Hematopoietic multipotent progenitor cell treated with erythropoietin and hydrocortisone succinate and interleukin-3 and kit ligand, for 6 days (in vitro differentiated cells): Measurements from ENCODE around the gene OR10A3.

ENCODE experiments used
- DNase-seq: peaks from one replicate; pipeline ENCODE4 v3.0.0-alpha.2; 2015

OR10A3 gene

GRCh38 chr11:7936615-7937014, 4.9 kb downstream of the OR10A3 start:
- DNase-seq: peak; percentile 49

GRCh38 chr11:7931168-7931567, 10.3 kb downstream of the OR10A3 start, which contains the start of gene OR10A6:
TSS of gene OR10A6 (minus strand) at chr11:7931268. CDS start at chr11:7928662, 2,606 bp downstream.
- DNase-seq: no peak

GRCh38 chr11:7927635-7928034, 13.9 kb downstream of the OR10A3 start:
- DNase-seq: no peak

- no peak for DNase-seq
Observed at GRCh38 chr11:7924536-7924935, 17.0 kb downstream of the OR10A3 start.

- no peak for DNase-seq
Observed at GRCh38 chr11:7918141-7918540, 23.4 kb downstream of the OR10A3 start.

- DNase-seq: no peak
Observed at GRCh38 chr11:7911011-7911410, 30.5 kb downstream of the OR10A3 start.

- DNase-seq: no peak
Observed at GRCh38 chr11:7910286-7910788, 31.2 kb downstream of the OR10A3 start.

DNA sequence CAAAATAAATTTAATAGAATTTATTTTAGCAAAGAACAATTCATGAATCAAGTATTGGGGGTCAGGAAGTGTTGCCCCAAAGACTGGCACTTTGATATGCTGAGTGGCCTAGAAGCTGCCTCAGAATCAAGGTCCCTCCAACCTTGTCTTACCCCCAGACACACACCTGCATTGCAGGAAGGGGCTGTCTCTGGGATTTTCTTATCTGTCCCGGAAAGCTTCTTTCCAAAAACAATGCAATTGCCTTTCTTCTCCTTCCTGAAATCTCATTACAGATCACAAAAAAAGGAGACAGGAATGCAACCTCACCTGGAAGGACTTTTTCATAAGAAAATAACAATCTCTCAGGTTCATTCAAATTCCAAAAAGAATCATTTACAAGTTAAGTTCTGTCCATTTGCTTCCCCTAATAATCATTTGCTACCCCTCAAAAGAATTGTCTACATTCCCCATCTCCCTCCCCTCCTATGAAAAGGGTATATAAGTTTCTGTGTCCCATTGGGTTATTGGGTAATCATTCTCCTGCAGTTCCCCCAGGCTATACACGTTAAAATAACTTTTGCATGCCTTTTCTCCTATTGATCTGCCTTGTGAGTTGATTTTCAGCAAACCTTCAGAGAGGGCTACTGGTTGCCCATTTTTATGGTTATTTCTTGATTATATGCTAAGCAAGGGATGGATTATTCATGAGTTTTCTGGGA, 31.8 kb downstream of the OR10A3 start:
- no peak for DNase-seq

DNA sequence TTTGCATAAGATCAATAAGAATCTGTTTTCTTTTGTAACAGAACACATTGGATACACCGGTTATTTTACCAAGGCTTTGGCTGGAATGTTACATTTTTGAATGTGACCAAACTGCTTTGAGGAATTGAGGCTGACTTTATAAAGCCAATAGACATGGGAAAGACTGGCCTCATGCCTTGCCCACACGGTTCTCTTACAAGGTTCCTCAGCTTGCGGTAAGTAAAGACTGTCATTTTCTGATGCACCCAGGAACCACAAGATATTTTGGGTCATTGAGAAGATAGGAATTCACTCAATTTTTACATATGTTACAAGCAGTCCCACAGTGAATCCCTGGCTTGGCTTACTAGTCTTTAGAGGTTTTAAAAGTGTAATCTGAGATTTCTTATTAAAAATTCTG, 34.4 kb downstream of the OR10A3 start:
- no peak for DNase-seq

GRCh38 chr11:7906481-7906880, 35.0 kb downstream of the OR10A3 start:
- no peak for DNase-seq

- no peak for DNase-seq
Observed at GRCh38 chr11:7905961-7906429, 35.5 kb downstream of the OR10A3 start.

DNA sequence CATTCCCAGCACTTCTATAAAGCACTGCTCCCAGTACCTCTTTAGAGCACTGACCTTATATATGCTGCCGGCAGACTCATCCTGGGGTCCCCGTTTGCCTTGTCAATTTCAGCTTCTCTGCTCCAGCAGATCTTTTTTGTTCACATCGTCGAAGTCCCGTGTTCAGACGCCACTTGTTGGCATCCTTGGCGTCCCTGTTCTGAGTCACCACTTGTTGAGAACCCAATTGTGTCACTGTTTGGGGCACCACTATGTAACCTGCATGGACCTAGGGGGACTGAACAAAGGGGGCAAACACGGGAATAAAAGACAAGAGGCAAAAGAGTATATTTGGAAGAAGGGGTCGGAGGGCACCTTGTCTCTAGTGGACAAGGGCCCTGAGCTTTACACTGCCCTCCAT, 36.0 kb downstream of the OR10A3 start:
- DNase-seq: no peak

DNA sequence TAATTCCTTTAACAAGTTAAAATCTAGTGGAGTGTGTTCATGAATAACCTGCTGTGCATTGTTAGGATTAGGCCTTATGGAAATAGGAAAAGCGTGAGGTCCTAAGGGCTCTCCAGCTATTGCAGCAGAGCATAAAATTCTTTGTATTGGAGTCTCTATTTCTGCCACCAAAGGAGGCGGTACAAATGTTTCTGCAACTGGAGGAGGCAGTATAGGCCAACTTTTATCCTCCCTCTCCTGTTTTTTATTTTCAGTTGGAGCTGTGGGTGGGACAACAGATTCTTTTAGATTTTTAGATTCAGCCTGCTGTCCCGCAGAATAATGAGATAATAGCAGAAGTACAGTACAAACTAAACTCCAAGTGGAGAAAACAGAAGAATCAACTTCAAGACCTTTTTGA, 36.6 kb downstream of the OR10A3 start:
- no peak for DNase-seq

DNA sequence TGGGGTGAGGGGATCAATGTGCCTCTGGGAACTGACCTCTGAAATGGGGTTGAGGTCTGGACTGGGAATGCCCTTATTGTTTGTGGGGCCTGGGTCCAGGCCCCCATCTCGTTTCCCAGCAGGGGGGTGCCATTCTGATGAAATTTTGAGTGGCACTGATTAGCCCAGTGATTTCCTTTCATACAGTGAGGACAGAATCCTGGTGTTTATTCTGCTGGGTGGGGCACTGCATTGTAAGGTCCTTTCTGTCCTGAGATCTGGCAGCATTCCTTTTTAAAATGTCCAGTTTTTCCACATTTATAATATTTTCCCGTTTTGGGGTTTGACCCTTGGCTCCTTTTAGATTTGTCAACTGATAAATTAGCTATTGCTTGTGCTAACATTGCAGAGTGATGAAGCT, 37.6 kb downstream of the OR10A3 start:
- no peak for DNase-seq

- no peak for DNase-seq
Observed at GRCh38 chr11:7901319-7901854, 40.1 kb downstream of the OR10A3 start.

GRCh38 chr11:7900686-7901085, 40.8 kb downstream of the OR10A3 start:
- DNase-seq: no peak

DNA sequence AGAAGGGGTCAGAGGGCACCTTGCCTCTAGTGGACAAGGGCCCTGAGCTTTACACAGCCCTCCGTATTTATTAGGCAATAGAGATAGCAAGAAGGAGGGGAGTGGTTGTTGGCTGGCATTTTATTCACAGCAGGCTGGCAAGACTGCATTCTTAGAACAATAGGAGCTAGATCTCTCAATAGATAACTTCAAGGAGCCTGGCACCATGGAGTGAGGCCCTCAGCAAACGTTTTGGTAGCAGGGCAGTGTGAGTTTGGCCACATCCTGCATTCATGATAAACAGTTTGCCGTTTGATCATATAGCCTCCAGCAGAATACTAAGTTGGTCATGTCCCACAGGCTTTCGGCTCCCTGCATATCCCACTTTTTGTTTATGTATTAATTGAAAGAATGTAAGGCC, 42.1 kb downstream of the OR10A3 start:
- DNase-seq: no peak

DNA sequence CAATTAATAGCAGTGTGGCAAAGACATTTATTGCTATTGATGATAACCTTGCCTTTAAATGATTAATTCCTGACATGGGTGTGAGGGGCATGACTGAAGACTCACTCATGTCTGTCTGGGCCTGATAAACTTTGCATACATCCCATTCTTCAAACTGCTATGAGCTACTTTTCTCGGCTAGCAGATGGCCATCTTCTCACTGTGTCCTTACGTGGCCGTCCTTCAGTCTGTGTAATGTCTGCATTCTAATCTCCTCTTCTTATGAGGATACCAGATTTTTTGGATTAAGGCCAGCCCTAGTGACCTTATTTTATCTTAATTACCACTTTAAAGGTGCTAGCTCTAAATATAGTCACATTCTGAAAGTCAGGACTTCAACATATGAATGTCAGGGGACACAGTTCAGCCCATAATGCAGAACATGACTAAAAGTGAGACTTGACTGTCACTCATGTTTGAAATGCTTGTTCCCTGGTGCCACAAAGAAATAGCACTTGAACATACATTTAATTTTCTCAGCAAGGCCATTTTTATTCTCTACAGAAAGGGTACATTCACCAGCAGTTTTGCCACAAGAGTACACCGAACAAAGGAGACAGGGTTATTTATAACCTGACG, 42.7 kb downstream of the OR10A3 start:
- DNase-seq: peak; percentile 3

DNA sequence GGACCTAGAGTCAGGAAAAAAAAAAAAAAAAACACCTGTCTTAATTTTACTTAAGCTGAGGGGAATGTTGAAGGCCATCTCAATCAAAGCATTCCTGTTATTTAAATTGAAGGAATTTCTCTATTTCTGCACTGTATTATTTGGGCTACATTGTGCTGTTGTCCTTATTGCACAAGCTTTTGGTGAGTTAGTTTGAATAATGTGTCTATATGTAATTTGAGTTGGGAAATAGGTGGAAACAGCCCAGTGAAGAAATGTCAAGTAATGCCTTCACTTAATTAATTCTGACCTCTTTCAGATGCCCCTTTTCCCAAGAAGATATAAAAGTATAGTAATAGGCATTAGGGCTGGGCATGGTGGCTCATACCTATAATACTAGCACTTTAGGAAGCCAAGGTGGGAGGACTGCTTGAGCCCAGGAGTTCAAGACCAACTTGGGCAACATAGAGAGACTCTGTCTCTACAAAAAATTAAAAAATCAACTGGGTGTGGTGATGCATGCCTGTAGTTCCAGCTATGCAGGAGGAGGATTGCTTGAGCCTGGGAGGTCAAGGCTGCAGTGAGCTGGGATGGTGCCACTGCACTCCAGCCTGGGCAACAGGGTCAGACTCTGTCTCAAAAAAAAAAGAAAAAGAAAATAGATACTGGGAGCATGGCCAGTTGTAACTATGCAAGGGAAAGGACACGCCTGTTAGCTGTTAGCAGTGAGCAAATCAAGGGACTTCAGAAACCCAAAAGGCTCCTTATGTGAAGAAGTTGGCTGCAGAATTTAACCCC, 45.3 kb downstream of the OR10A3 start:
- no peak for DNase-seq

GRCh38 chr11:7894251-7894650, 47.3 kb downstream of the OR10A3 start:
- DNase-seq: peak; percentile 8

DNA sequence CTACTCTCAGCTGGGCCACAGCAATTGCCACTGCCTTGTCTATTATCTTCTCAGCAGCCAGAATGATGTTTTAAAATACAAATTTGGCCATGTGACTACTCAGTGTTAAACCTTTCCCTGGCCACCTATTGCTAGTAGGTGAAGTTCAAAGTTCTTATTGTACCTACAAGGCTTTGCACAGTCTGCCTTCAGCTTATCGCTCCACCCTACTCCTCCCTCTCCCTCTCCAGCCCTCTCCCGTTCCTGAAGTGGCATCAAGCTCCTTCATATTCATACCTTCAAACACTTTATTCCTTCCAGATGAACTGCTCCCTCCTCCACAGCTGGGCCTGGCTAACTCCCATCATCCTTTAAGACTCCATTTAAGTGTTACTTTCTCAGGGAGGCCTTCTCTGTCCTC, 47.7 kb downstream of the OR10A3 start:
- DNase-seq: peak; percentile 2

DNA sequence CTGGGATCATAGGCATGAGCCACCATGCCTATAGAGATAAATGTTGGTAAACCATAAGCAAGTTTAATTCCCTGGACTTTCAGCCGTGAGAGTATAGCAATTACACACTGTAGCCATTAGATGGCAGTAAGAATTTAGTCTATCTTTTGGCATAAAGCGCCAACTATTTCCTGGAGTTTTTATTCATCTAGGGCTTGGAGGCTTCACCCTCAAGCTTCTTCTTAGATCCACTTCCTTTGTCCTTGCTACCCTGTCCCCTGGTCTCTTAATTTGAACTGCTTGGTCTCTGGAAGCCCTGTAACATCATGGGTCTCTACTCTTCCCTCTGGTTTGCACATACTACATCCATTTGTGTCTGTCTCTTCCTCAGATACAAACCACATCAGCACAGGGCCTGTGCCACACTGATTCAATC, 48.7 kb downstream of the OR10A3 start:
- peak; percentile 84 for DNase-seq

GRCh38 chr11:7892059-7892699, 49.3 kb downstream of the OR10A3 start:
- no peak for DNase-seq
